DMS 273 (cell line): Measurements from ENCODE around the gene LRRC31.

Source experiments
- DNase-seq: peaks from one replicate; lab custom pipeline; 2025; ENCODE audit not compliant: unreplicated experiment; lab: John Stamatoyannopoulos, UW

The LRRC31 gene

DNA sequence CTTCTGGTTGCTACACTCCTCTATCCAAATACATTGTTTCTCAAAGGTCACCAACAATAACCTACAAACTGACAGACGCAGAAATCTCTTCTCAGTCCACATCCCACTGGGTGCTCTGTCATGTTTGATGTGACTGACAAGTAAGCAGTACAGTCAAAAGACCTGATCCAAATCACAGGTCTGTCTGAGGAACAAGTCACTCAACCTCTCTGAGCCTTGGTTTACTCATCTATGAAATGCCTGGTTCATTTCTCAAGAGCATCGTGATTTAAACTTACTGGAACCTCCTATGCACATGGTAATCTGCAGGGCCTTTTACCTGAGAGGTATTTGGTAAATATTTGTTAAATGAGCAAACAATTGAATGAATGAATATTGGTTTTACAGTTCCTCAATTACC, 5.5 kb downstream of the LRRC31 start:
- no peak for DNase-seq

DNA sequence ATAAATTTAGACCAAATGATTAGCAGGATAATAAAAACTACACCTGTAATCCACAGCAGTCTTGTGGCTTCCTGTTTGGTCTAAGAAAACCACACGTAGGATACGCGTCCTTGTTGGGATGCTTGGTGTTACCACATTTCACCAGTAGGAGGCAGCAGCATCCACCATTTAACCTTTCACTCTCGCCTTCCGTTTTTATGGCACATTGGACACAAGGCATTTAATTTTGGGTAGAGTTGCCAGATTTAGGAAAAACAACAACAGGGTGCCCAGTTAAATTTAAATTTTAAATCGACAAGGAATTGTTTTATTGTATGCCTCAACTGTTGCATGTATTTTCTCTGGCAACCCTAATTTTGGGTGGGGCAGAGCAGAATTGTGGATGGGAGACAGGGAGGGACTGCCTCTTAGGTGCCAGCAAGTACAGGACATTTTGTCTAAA, 6.3 kb downstream of the LRRC31 start:
- peak; percentile 91 for DNase-seq

DNA sequence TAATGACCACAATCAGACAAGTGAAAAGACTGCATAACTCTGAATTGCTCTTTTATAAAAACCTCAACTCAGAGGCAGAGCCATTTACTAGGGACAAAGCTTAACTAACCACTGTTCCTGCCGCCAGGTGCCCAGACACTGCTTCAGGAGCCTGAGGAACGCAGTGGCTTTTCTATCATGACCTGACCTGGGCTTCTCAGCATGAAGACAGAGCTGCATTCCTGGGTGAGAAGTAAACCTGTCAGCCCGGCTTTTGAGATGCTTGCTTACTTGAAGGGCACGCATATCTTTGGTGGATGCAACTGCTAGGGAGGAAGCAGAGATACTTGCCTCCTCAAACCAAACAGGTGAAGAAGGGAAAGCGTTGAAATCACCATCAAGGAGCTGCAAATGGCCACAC, 7.9 kb downstream of the LRRC31 start:
- no peak for DNase-seq

DNA sequence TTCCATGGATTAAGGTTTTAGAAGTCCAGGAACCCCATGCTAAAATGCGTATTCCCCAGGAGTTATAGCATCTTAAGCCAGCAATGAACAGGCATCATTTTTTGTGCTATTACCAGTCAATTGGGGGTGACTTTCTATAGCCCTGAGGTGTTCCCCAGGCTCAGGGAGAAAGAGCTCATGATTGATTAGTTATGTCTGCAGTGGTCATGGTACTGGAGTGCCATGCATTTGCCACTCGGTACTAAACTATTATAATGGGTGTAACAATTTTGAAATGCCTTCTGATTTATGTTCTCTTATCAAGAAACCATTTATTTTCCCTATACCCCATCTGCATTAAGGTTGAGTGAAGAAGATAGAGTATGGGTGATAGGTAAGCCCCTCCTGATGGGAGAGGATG, 11.9 kb downstream of the LRRC31 start:
- DNase-seq, result no peak

DNA sequence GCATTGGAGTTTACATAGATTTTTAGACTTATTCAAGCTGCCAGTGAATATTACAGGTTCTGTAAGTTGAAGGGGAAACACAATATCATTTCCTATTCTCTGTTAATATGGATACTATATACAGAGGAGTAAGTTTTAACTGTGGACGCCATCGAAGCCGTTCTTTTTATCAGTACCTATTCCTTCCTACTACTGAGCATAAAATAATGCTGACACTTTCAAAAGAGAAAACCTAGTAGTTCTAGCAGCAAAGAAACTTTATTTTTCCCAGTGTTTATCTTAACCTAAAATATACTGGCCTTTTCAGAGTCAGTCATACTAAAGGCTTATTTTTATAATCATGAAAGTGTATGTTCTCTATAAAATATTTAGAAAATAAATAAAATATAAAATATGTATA, 14.2 kb downstream of the LRRC31 start:
- DNase-seq, result no peak

DNA sequence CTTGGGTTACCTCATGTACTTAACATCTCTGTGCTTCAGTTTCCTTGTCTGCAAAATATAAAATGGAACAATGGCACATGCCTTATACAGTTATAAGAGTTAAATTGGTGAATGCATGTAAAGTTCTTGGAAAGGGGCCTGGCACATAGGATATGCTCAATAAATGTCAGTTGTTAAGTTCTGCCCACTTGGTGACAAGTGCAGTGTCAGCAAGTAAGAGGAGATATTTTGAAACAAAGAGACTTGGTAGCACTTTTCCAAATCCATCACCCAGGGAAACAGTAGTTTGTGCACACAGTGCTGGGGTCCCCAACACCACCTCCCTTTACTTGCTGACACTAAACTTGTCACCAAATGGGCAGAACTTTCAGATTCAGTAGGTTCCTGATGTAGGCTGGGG, 19.1 kb downstream of the LRRC31 start:
- no peak for DNase-seq

DNA sequence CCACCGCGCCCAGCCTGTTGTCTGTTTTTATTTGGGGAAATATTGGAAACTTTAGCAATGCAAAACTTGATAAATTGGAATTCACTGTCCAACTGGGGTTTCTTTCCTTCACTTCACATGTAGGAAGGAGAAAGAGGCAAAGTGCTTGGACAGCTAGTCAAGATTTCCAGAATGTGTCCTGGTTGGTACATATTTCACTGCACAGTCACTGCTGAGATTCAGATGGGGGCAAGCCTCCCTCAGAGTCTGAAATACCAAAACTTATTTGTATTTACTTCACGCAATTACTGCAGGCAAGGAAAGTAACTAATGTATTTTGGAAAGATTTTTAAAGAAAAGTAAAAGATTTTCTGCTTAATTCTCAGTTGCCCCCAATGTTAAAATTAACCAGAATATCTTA, 21.0 kb downstream of the LRRC31 start:
- DNase-seq, result no peak

DNA sequence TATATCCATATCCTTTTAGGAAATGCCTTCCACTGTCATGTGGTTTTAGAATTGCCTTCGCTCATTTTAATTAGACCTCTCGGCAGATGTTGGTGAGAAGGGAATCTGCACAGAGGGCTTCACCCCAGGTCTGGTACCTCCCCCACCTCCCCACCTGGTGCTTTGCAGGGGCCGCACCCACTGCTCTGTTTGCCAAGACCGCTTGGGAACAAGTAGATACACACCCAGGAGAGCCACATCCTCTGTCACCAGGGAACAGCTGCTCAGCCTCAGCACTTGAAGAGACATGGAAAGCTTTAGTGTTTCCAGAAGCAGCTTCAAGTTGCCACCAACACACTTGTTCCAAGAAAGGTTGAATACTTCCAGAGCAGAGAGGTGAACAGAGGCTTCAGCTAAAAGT, 21.8 kb downstream of the LRRC31 start:
- DNase-seq, result peak; percentile 61

DNA sequence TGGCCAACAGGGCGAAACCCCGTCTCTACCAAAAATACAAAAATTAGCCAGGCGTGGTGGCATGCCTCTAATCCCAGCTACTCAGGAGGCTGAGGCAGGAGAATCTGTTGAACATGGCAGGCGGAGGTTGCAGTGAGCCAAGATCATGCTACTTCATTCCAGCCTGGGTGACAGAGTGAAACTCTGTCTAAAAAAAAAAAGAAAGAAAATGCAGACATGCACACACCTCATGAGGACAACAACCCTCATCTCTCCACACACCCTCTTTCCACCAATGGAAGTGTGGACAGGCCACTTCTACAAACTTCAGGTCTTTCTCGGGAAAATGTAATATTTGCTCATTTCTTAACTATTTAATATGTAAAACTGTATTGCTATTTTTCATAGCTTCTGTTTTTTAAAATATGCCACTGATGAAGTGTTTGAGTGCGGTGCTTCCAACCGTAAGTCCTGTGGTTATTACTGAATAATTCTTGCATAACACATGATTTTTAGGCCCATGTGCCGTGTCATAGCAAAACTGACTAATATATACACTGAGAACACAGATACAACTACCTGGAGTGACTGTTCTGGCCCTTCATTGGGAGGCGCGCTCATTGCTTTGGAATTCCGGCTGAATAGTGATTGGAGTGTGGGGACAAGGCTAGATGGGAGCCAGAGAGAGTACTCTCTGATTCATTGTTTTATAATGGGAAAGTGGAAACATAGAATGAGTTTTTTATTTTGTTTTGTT, 23.1 kb downstream of the LRRC31 start:
- no peak for DNase-seq

DNA sequence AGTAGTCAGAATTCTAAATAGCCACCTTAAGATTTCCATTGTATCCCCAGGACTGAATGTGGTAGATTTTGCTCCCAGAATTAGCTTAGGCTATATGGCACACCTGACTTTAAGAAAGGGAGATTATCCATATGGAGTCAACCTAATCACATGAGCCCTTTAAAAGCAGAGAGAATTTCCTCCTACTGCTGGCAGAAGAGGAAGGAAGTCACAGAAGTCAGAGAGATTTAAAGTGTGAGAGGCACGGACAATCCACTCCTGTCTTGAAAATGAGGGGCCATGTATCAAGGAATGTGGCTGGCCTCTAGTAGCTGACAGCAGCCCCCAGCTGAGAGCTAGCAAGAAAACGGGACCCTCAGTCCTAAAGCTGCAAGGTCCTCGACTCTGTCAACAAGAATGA, 26.8 kb downstream of the LRRC31 start:
- DNase-seq, result no peak

DNA sequence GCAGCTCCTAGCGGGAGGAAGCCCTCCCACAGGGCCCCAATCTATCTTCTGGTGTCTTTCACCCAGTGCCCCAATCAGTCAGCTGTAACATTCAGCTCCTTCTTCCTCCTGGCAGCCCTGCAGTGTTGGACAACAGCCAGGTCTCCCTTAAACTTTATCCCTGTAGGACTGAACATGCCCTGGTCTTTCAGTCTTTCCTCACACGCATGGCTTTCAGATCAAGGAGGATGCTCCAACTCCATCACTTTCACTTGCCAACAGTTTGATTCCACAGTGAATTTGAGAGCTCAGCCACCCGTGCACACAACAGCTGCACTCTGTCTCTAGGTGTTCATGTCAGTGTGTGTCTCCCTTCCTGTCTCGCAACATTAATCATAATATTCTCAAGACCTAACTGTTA, 28.6 kb downstream of the LRRC31 start:
- peak; percentile 45 for DNase-seq

DNA sequence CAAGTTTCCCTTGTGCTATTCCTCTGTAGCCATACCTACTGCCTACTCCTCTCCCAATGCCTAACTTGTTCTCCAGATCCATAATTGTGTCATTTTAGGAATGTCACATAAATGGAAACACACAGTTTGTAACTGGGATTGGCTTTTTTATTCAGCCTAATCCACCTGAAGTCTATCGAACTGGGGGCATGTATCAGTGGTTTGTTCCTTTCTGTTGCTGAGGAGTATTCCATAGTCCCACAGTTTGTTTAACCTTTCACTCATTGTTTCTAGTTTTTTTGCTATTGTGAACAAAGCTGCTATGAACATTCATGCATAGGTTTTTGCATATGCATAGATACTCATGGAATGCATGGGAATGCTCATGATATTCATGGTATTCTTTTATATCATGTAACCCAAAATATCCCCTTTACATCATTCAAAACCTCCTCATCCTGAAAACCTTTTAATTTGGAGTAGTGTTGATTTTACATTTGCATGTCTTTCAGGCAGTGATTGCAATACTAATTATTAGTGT, 31.2 kb downstream of the LRRC31 start:
- DNase-seq, result no peak

DNA sequence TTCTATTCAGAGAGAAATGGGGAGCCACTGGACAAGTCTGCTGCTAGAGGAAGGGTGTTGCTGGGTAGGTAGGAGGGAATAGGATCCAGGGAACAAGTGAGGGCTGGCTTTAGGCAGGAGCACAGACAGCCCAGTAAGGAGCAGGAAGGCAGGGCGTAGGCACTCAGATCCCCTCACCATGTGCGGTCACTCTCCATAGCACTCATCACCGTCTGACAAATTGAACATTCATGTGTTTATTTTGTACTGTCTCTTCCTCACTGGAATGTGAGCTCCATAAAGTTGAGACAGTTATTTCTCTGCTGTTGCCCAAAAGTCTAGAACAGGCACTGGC, 32.8 kb downstream of the LRRC31 start:
- DNase-seq, result no peak

DNA sequence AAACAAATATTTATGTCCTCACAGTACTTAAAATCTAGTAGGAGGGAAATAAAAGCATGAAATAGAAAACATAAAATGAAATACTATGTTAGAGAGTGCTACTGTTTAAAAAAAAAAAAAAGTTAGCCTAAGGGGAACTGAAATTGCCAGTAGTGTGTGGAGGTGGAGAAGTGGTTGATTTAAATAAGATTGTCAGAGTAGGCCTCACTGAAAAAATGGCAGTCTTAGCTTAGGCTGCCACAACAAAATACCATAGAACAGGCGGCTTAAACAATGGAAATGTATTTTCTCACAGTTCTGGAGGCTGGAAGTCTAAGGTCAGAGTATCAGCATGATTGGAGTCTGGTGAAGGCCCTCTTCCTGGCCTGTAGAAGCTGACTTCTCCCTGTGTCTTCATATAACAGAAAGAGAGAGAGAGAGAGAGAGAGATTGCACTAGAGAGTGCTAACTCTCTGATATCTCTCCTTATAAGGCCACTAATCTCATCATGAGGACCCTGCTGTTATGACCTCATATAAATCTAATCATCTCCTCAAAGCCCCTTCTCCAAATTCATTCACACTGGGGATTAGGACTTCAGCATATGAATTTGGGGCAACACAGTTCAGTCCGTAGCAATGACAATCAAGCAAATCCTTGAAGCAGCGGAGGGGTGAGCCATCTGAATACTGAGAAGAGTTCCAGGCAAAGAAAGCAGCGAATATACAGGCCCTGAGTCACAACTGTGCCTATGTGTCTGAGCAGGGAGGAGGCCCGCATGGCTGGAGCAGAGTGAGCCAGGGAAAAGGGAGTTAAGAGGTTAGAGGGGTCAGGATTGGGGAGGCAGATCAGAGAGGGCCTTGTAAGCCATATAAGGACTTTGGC, 33.4 kb downstream of the LRRC31 start:
- no peak for DNase-seq

DNA sequence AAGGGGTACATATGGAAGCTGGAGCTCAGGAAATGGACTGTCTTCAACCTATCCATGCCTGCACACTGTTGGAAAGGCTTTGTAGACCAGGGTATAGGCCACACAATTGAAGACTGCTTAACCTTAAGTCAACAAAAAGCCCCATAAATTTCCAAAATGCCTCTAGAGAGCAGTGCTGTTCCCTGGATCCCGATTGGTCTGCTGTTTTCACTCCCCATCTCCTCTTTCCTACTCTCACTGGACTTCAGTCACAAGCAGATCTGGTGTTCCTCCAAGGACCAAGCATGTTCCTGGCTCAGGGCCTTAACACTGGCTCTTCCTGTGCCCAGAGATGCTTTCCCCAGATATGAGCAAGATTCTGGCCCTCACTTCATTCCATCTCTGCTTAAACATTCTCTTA, 34.2 kb downstream of the LRRC31 start:
- DNase-seq, result no peak

DNA sequence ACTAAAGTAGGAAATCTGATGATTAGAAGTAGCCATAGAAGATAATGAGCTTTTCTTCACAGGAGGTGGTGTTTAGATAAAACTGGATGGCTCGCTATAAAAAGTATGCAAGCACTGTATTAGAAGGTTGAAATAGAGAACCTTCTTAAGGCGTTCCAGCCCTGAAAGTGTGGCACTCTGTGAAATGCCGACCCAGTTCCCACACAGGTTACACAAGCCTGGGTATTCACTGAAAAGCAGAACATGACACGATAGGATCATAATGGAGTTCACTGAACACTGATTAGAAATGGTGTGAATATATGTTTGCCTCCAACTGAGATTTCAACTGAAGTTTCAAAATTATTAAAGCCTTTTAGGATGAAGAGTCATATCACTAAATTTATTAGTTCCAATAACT, 42.0 kb downstream of the LRRC31 start:
- DNase-seq, result no peak

DNA sequence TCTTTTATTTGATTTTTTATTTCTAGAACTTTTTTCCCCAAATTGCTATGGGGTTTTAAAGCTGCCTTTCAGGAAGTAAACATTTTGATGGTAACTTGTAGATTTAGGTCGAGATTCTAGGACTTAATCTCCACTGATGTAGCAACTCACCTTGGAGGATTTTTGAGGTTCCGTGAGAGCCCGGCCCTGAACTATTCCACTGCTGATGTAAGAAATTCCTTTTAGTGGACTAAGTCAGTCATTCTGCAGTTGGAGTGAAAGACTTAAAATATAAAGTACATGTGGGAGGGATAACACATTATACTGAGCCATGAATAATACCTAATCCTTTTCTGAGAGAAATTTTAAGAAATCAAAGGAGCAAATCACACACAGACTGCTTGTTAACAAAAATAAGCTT, 44.4 kb downstream of the LRRC31 start:
- DNase-seq, result no peak

DNA sequence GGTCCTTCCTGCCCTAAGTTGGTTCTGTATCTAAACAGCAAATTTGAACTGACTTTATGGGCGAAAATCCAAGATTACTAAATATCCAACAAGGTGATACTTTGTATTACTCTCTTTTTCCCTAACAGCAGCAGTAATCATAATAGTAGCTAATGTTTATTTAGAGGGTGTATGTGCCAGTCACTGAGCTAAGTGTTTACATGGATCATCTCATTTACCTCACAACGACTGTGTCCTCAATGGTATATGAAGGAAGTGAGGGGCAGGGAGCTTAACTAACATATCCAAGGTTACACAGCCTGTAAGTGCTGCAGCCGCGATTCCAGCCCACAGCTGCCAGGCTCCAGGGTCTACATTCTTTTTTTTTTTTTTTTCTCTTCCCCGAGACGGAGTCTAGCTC, 46.8 kb downstream of the LRRC31 start:
- DNase-seq, result no peak

DNA sequence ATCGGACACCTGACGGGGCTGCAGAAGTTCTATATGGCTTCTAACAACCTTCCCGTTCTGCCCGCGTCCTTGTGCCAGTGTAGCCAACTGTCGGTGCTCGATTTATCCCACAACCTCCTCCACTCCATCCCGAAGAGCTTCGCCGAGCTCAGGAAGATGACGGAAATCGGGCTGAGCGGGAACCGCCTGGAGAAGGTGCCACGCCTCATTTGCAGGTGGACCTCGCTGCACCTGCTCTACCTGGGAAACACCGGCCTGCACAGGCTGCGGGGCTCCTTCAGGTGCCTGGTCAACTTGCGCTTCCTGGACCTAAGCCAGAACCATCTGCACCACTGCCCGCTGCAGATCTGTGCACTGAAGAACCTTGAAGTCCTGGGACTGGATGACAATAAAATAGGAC, 47.2 kb downstream of the LRRC31 start:
- DNase-seq, result no peak

DNA sequence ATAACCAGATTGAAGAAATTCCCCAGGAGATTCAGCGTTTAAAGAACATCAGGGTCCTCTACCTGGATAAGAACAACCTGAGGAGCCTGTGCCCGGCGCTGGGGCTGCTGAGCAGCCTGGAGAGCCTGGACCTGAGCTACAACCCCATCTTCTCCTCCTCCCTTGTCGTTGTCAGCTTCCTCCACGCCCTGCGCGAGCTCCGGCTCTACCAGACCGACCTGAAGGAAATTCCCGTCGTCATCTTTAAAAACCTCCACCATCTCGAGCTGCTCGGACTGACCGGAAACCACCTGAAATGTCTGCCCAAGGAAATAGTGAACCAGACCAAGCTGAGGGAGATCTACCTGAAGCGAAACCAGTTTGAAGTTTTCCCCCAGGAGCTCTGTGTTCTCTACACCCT, 47.6 kb downstream of the LRRC31 start:
- no peak for DNase-seq

DNA sequence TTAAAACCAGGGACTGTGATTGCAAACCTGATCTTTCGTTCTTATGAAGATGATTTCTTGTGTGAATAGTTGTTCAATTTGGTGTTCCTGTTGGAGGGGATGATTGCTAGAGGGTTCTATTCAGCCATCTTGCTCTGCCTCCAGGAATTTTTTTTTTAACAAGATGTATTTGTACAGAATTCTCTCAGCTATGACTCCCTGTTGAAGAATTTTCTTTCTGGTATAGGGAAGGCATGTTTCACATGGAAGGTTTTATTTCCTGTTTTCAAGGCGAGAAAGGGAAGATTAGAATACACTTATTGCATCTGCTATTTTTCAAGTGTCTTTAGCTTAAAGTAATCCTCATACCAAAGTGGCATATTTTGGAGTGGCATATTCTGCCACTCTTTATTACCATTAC, 51.4 kb downstream of the LRRC31 start:
- DNase-seq, result no peak

DNA sequence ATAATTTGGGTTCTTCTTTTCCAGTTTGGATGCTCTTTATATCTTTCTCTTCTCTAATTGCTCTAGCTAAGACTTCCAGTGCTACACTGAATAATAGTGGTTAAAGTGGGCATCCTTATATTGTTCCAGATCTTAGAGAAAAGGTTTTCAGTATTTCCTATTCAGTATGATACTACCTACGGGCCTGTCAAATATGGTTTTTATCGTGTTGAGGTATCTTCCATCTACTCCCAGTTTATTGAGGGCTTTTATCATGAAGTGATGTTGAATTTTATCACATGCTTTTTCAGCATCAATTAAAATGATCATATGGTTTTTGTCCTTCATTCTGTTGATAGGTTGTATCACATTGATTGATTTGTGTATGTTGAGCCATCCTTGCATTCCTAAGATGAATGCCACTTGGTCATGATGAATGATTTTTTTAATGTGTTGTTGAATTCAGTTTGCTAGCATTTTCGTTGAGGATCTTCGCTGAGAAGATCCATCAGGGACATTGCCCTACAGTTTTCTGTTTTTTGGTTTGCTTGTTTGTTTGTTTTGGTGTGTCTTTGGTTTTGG, 54.1 kb downstream of the LRRC31 start:
- no peak for DNase-seq
